T-helper 1 cell treated with Interleukin-12 subunit alpha and Interleukin-12 subunit beta and Interleukin-4 antibody, amounts not matched to agents 30 μg/mL and 1 μg/mL, for 36 hours (primary cell): ENCODE data around the gene KICS2.
A peak's percentile ranks its signal among the peaks of the same experiment; 100 is the strongest.
"Not testable (repeated sequence)": the region's sequence is repeated elsewhere in the genome, so short reads cannot be mapped to it uniquely, and the experiment has no call there.

Experiments
- H3K27ac Mint-ChIP-seq: one replicate; pipeline ENCODE4 v1.8.0; 2021; ENCODE audit warnings: mild to moderate bottlenecking, mixed read lengths
- H3K27me3 Mint-ChIP-seq: one replicate; pipeline ENCODE4 v1.8.0; 2021; ENCODE audit warnings: low read depth, mixed read lengths
- H3K36me3 Mint-ChIP-seq: one replicate; pipeline ENCODE4 v1.8.0; 2021; ENCODE audit warnings: low read depth, mixed read lengths
- H3K4me1 Mint-ChIP-seq: one replicate; pipeline ENCODE4 v1.8.0; 2021; ENCODE audit warnings: low read depth, mixed read lengths
- H3K4me3 Mint-ChIP-seq: one replicate; pipeline ENCODE4 v1.8.0; 2021; ENCODE audit warnings: mild to moderate bottlenecking, moderate library complexity, mixed read lengths
- H3K9me3 Mint-ChIP-seq: one replicate; pipeline ENCODE4 v1.8.0; 2021; ENCODE audit warnings: mixed read lengths

KICS2 gene

GRCh38 chr12:64232196-64232595, 10.1 kb upstream of the KICS2 start:
- Mint-ChIP-seq H3K4me3 (no peak overlapping the region), H3K9me3 (no peaks in the 10 kb centered on the region), H3K36me3 (no peaks in the 10 kb centered on the region), H3K27me3 (peaks cover 25% of the 10 kb centered on the region), H3K4me1 (no peaks in the 10 kb centered on the region), H3K27ac (no peak overlapping the region)

GRCh38 chr12:64229796-64230195, 7.7 kb upstream of the KICS2 start:
- Mint-ChIP-seq H3K4me3 (no peak overlapping the region), H3K27me3 (peaks cover 38% of the 10 kb centered on the region), H3K36me3 (no peaks in the 10 kb centered on the region), H3K27ac (no peak overlapping the region), H3K4me1 (no peaks in the 10 kb centered on the region), H3K9me3 (no peaks in the 10 kb centered on the region)

GRCh38 chr12:64229240-64229639, 7.1 kb upstream of the KICS2 start:
- H3K27ac Mint-ChIP-seq = no peak overlapping the region
- H3K9me3 Mint-ChIP-seq = no peaks in the 10 kb centered on the region
- no peaks in the 10 kb centered on the region for H3K4me1 Mint-ChIP-seq
- H3K4me3 Mint-ChIP-seq = no peak overlapping the region
- H3K27me3 Mint-ChIP-seq = peaks cover 34% of the 10 kb centered on the region
- H3K36me3 Mint-ChIP-seq = no peaks in the 10 kb centered on the region

- H3K9me3 Mint-ChIP-seq = no peaks in the 10 kb centered on the region
- H3K4me1 Mint-ChIP-seq = peaks cover 17% of the 10 kb centered on the region
- H3K27ac Mint-ChIP-seq = no peak overlapping the region
- no peak overlapping the region for H3K4me3 Mint-ChIP-seq
- peaks cover 28% of the 10 kb centered on the region for H3K27me3 Mint-ChIP-seq
- H3K36me3 Mint-ChIP-seq = peaks cover 2% of the 10 kb centered on the region
Observed at GRCh38 chr12:64225626-64226025, 3.5 kb upstream of the KICS2 start.

- Mint-ChIP-seq H3K4me1 (peaks cover 33% of the 10 kb centered on the region), H3K27ac (peak overlapping the region; percentile 99), H3K36me3 (peaks cover 2% of the 10 kb centered on the region), H3K27me3 (peaks cover 11% of the 10 kb centered on the region), H3K4me3 (peak overlapping the region; percentile 100), H3K9me3 (no peaks in the 10 kb centered on the region)
Observed at GRCh38 chr12:64221651-64222008, 466 bp downstream of the KICS2 start.

GRCh38 chr12:64220046-64220445, 2.0 kb downstream of the KICS2 start:
- peaks cover 33% of the 10 kb centered on the region for H3K4me1 Mint-ChIP-seq
- H3K36me3 Mint-ChIP-seq = peaks cover 2% of the 10 kb centered on the region
- H3K9me3 Mint-ChIP-seq = no peaks in the 10 kb centered on the region
- peak overlapping the region; percentile 19 for H3K27ac Mint-ChIP-seq
- H3K27me3 Mint-ChIP-seq = peaks cover under 1% of the 10 kb centered on the region
- H3K4me3 Mint-ChIP-seq = no peak overlapping the region

GRCh38 chr12:64219145-64219544, 3.0 kb downstream of the KICS2 start:
- peak overlapping the region; percentile 38 for H3K4me3 Mint-ChIP-seq
- peaks cover 33% of the 10 kb centered on the region for H3K4me1 Mint-ChIP-seq
- peaks cover 2% of the 10 kb centered on the region for H3K36me3 Mint-ChIP-seq
- H3K27me3 Mint-ChIP-seq = no peaks in the 10 kb centered on the region
- no peaks in the 10 kb centered on the region for H3K9me3 Mint-ChIP-seq
- peak overlapping the region; percentile 10 for H3K27ac Mint-ChIP-seq

GRCh38 chr12:64218597-64218996, 3.5 kb downstream of the KICS2 start:
- Mint-ChIP-seq H3K27me3 (no peaks in the 10 kb centered on the region), H3K27ac (peak overlapping the region; percentile 59), H3K36me3 (peaks cover 4% of the 10 kb centered on the region), H3K9me3 (no peaks in the 10 kb centered on the region), H3K4me1 (peaks cover 33% of the 10 kb centered on the region), H3K4me3 (peak overlapping the region; percentile 66)

- not testable (repeated sequence) for H3K27me3 Mint-ChIP-seq, H3K27ac Mint-ChIP-seq, H3K4me3 Mint-ChIP-seq, H3K9me3 Mint-ChIP-seq, H3K36me3 Mint-ChIP-seq
- peaks cover 29% of the 10 kb centered on the region for H3K4me1 Mint-ChIP-seq
Observed at GRCh38 chr12:64217643-64218042, 4.5 kb downstream of the KICS2 start.

GRCh38 chr12:64216239-64216638, 5.9 kb downstream of the KICS2 start:
- Mint-ChIP-seq H3K9me3 (no peaks in the 10 kb centered on the region), H3K27me3 (no peaks in the 10 kb centered on the region), H3K4me3 (no peak overlapping the region), H3K4me1 (peaks cover 21% of the 10 kb centered on the region), H3K27ac (no peak overlapping the region), H3K36me3 (peaks cover 11% of the 10 kb centered on the region)

GRCh38 chr12:64212119-64212746, 9.9 kb downstream of the KICS2 start:
- Mint-ChIP-seq H3K4me3 (no peak overlapping the region), H3K27ac (no peak overlapping the region), H3K36me3 (peaks cover 11% of the 10 kb centered on the region), H3K27me3 (no peaks in the 10 kb centered on the region), H3K4me1 (no peaks in the 10 kb centered on the region), H3K9me3 (no peaks in the 10 kb centered on the region)

GRCh38 chr12:64207453-64207852, 14.6 kb downstream of the KICS2 start:
- Mint-ChIP-seq H3K4me1 (no peaks in the 10 kb centered on the region), H3K36me3 (peaks cover 9% of the 10 kb centered on the region), H3K27ac (no peak overlapping the region), H3K27me3 (no peaks in the 10 kb centered on the region), H3K4me3 (no peak overlapping the region), H3K9me3 (no peaks in the 10 kb centered on the region)

GRCh38 chr12:64205542-64205941, 16.6 kb downstream of the KICS2 start:
- no peak overlapping the region for H3K4me3 Mint-ChIP-seq
- H3K36me3 Mint-ChIP-seq = peaks cover 8% of the 10 kb centered on the region
- no peak overlapping the region for H3K27ac Mint-ChIP-seq
- H3K27me3 Mint-ChIP-seq = no peaks in the 10 kb centered on the region
- no peaks in the 10 kb centered on the region for H3K4me1 Mint-ChIP-seq
- peaks cover 4% of the 10 kb centered on the region for H3K9me3 Mint-ChIP-seq

GRCh38 chr12:64203775-64204174, 18.3 kb downstream of the KICS2 start:
- peaks cover 8% of the 10 kb centered on the region for H3K36me3 Mint-ChIP-seq
- H3K27me3 Mint-ChIP-seq = no peaks in the 10 kb centered on the region
- H3K4me1 Mint-ChIP-seq = no peaks in the 10 kb centered on the region
- no peak overlapping the region for H3K27ac Mint-ChIP-seq
- H3K9me3 Mint-ChIP-seq = peaks cover 4% of the 10 kb centered on the region
- no peak overlapping the region for H3K4me3 Mint-ChIP-seq

GRCh38 chr12:64203036-64203435, 19.1 kb downstream of the KICS2 start:
- H3K36me3 Mint-ChIP-seq = peaks cover 8% of the 10 kb centered on the region
- peaks cover 4% of the 10 kb centered on the region for H3K9me3 Mint-ChIP-seq
- H3K4me3 Mint-ChIP-seq = no peak overlapping the region
- no peaks in the 10 kb centered on the region for H3K4me1 Mint-ChIP-seq
- no peak overlapping the region for H3K27ac Mint-ChIP-seq
- H3K27me3 Mint-ChIP-seq = no peaks in the 10 kb centered on the region

- H3K36me3 Mint-ChIP-seq = peaks cover 21% of the 10 kb centered on the region
- not testable (repeated sequence) for H3K27ac Mint-ChIP-seq, H3K27me3 Mint-ChIP-seq, H3K4me1 Mint-ChIP-seq, H3K9me3 Mint-ChIP-seq, H3K4me3 Mint-ChIP-seq
Observed at GRCh38 chr12:64195841-64196240, 26.3 kb downstream of the KICS2 start.
